GM12872 (cell line): ENCODE measurements around the gene ZNF215.

Experiments
- TF ChIP-seq, protein P1 (sequence below): IDR thresholded peaks from 3 replicates; pipeline ENCODE4 v1.5.1; 2011; ENCODE audit warnings: low read depth, mild to moderate bottlenecking, low read length, moderate library complexity; ENCODE audit not compliant: insufficient read depth

The ZNF215 gene

DNA sequence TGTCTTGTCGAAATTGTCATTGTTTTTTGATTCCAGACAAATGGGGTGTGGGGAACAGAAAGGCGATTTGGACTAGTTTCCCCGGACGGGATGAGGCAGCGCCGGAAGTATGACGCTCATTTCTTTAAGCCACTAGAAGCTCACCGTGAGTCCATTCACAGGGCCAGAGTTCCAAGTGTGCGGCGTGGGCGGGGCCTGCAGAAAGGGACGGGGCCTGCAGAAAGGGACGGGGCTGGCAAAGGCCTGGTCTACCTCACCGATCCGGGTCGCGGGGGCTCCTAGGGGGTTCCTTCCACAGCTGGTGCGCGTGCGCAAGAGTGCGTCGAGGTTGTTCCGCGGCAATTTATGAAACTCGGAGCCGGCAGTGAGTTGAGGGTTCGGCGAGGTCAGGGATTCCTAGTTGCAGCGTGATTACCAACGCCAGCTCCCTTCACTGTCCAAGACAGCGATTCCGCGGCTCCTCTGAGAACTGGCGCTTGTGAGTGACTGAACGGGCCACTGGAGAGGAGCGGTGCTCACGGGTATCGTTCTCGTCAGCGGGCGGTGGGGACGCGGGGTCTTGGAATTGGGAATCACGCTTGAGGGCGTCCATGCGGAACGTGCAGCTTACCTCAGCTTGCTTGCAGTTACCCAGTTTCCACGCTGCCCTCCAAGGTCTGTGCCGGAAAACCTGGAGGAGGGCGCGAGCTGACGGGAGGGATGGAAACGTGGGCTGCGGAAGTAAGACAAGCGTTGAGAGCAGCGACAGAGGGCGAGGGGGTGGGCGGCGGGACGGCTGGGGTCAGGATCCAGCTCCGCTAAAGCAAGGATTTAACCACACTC is at the start of gene ZNF215:
Gene ZNF215, plus strand, starts transcription at position 219 of the 822 bp plus-strand sequence. CDS start 5,847 bp downstream, outside the sequence.
- TF ChIP-seq, protein P1, sequence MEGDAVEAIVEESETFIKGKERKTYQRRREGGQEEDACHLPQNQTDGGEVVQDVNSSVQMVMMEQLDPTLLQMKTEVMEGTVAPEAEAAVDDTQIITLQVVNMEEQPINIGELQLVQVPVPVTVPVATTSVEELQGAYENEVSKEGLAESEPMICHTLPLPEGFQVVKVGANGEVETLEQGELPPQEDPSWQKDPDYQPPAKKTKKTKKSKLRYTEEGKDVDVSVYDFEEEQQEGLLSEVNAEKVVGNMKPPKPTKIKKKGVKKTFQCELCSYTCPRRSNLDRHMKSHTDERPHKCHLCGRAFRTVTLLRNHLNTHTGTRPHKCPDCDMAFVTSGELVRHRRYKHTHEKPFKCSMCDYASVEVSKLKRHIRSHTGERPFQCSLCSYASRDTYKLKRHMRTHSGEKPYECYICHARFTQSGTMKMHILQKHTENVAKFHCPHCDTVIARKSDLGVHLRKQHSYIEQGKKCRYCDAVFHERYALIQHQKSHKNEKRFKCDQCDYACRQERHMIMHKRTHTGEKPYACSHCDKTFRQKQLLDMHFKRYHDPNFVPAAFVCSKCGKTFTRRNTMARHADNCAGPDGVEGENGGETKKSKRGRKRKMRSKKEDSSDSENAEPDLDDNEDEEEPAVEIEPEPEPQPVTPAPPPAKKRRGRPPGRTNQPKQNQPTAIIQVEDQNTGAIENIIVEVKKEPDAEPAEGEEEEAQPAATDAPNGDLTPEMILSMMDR, result no peak

DNA sequence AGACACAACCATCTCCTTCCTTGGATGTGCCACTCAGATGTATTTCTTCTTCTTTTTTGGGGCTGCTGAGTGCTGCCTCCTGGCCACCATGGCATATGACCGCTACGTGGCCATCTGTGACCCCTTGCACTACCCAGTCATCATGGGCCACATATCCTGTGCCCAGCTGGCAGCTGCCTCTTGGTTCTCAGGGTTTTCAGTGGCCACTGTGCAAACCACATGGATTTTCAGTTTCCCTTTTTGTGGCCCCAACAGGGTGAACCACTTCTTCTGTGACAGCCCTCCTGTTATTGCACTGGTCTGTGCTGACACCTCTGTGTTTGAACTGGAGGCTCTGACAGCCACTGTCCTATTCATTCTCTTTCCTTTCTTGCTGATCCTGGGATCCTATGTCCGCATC is 49.3 kb upstream of the ZNF215 start:
- TF ChIP-seq, protein P1, result no peak

DNA sequence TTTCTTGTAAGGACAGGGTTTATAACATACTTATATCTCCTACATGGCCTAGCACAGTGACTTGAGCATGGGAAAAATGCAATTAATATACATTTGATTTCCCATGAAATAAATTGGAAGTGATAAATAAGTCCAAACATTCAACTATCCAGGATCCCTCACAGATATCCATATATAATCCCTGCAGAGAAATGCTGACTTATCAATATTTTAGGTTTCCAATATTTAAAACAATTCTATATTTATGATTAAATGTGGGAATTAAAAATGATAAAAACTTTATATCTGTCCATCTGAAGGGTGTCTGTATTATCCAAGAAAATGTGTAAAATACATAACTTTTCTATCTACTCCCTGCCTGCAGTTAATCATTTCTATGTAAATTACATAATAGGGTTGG is 43.5 kb upstream of the ZNF215 start:
- TF ChIP-seq, protein P1, result no peak

DNA sequence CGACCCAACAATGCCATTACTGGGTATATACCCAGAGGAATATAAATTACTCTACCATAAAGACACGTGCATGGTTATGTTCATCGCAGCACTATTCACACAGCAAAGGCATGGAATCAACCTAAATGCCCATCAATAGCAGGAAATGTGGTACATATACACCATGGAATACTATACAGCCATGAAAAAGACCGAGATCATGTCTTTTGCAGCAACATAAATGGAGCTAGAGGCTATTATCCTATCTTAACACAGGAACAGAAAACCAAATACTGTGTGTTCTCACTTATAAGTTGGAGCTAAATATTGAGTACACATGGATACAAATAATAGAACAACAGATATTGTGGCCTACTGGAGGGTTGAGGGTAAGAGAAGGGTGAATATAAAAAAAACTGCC is 37.4 kb upstream of the ZNF215 start:
- TF ChIP-seq, protein P1, result no peak

DNA sequence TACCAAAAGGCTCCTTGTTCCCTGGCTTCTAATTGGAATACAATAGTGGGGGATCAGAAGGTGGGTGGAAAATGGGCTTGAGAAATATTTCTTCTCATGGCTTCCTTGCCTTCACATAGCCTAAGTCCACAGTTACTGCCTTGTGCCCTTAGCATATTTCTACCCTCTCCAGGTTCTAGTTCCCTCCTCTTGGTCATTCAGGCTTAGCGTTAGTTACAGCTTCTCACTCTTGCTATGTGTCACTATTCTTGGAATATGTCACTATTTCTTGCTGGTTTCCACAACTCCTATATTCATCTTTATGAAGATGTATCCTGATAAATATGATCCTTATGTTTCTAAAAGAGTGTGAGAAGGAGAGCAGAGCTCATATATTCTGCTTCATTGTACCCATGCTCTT is 36.4 kb upstream of the ZNF215 start:
- TF ChIP-seq, protein P1, result no peak

DNA sequence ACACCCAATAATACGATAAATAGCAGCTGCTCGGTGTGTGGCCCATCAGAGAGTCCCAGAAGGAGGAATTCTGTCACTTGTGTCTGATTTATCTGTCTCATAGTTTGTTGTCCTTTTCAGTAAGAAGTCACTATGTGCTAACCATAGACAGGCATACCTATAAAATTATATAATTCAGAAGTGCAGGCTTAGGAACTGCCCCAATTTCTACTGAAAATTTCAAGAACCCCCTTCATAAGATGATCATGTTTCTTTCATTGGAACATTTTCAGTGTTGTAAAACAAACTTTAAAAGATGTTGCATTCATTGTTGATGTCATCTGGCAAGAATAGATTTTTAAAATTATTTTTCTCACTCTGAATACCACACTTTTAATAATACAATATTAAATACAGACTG is 33.8 kb upstream of the ZNF215 start, which contains the start of gene OR2D2:
Gene OR2D2, minus strand, starts transcription at position 101 of the 400 bp plus-strand sequence. Its CDS starts 0 bp downstream, at position 101.
- TF ChIP-seq, protein P1, result no peak

DNA sequence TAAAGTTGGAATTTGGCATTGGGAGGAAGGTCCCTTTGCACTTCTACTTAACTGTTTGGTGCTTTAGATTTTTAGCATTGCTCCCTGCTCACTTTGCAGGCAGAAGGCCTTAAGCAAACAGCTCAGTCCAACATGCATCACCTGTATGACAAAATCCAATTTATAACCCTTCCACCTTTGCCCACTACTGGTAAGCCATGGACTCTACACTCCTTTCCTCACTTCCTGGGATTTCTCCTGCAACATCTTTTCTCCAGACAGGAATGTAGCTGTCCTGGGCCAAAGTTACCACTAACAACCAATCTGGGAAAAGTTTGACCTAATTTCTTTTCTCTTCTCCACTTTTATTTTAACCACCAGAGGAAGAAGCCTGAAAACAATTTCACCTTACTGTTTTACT is 32.1 kb upstream of the ZNF215 start:
- TF ChIP-seq, protein P1, result no peak
